GM18520 (cell line): ENCODE measurements around the gene SASH1.
"Not testable (repeated sequence)": the region's sequence is repeated elsewhere in the genome, so short reads cannot be mapped to it uniquely, and the experiment has no call there.

ENCODE experiments used
- ATAC-seq: cut with Tn5 transposase; IDR thresholded peaks from one replicate; pipeline ENCODE4 v1.9.1; 2021; ENCODE audit not compliant: unreplicated experiment

SASH1 gene

GRCh38 chr6:148572676-148573335 lies 230.2 kb downstream of the SASH1 start:
- no peak for ATAC-seq

GRCh38 chr6:148573922-148574321 lies 231.3 kb downstream of the SASH1 start:
- ATAC-seq = no peak

- peak; percentile 79 for ATAC-seq
These were observed 235.2 kb downstream of the SASH1 start for GRCh38 chr6:148577687-148578488.

GRCh38 chr6:148578489-148578814 lies 235.8 kb downstream of the SASH1 start:
- ATAC-seq = no peak

- no peak for ATAC-seq
These were observed 236.4 kb downstream of the SASH1 start for GRCh38 chr6:148578837-148579565.

GRCh38 chr6:148580442-148580841 lies 237.8 kb downstream of the SASH1 start:
- no peak for ATAC-seq

- ATAC-seq = no peak
These were observed 241.0 kb downstream of the SASH1 start for GRCh38 chr6:148583631-148584030.

- ATAC-seq = not testable (repeated sequence)
These were observed 243.0 kb downstream of the SASH1 start for GRCh38 chr6:148585641-148586040.

GRCh38 chr6:148590883-148591282 lies 248.2 kb downstream of the SASH1 start:
- no peak for ATAC-seq

- ATAC-seq = no peak
These were observed 249.0 kb downstream of the SASH1 start for GRCh38 chr6:148591656-148592055.

GRCh38 chr6:148593130-148593812 lies 250.6 kb downstream of the SASH1 start:
- ATAC-seq = no peak

- ATAC-seq = no peak
These were observed 251.2 kb downstream of the SASH1 start for GRCh38 chr6:148593813-148594170.

GRCh38 chr6:148595550-148595949 lies 252.9 kb downstream of the SASH1 start:
- no peak for ATAC-seq

- no peak for ATAC-seq
These were observed 254.3 kb downstream of the SASH1 start for GRCh38 chr6:148596891-148597455.

GRCh38 chr6:148598724-148599123 lies 256.1 kb downstream of the SASH1 start:
- no peak for ATAC-seq

GRCh38 chr6:148599967-148600426 lies 257.4 kb downstream of the SASH1 start:
- ATAC-seq = no peak
